PC-3 (cell line): ENCODE data around the gene IFI27L1. TPM values are rescaled to one million over a fixed set of nuclear protein-coding genes. Genes with fewer than 3 reads are reported as not detected.

ENCODE experiments used
- ATAC-seq: fragments of 200-7000 bp; cut with Tn5 transposase; 2 replicates; pipeline ENCODE4 v1.9.1; 2020; ENCODE audit warnings: mild to moderate bottlenecking, moderate library complexity
- BruUV-seq: library from RNA; stranded (reverse); fragments of 400-500 nt; replicated peaks from 2 replicates; lab custom pipeline; 2021; lab: Mats Ljungman, UMichigan
- CTCF ChIA-PET: fragments of 300-600 bp; sonication (Branson Sonifier 250); formaldehyde crosslinking; loops from one replicate; lab custom pipeline; 2022; ENCODE audit warnings: antibody characterized with exemption; lab: Charles Lee
- POLR2A ChIA-PET: fragments of 300-600 bp; sonication (Branson Sonifier 250); formaldehyde crosslinking; loops from one replicate; lab custom pipeline; 2022; ENCODE audit warnings: antibody characterized with exemption; ENCODE audit not compliant: unreplicated experiment; lab: Charles Lee
- DNase-seq: peaks from one replicate; pipeline ENCODE4 v3.0.0-alpha.2; 2015
- H2AFZ ChIP-seq: fragments of 300-600 bp; sonication (generic); 2 replicates; pipeline ENCODE4 v1.6.0; 2016; ENCODE audit warnings: antibody characterized with exemption, low read length
- H3F3A ChIP-seq: fragments of 300-600 bp; sonication (generic); one replicate; pipeline ENCODE4 v1.6.0; 2017; ENCODE audit warnings: antibody characterized with exemption, low read length, control low read depth, mild to moderate bottlenecking; ENCODE audit not compliant: unreplicated experiment
- H3K27ac ChIP-seq: fragments of 300-600 bp; sonication (generic); 2 replicates; pipeline ENCODE4 v1.5.1; 2016; ENCODE audit warnings: mild to moderate bottlenecking, low read length
- H3K27me3 ChIP-seq: fragments of 300-600 bp; sonication (generic); 2 replicates; pipeline ENCODE4 v1.6.1; 2016; ENCODE audit warnings: low read length, mixed read lengths
- H3K36me3 ChIP-seq: fragments of 300-600 bp; sonication (generic); 2 replicates; pipeline ENCODE4 v1.6.1; 2016; ENCODE audit warnings: low read depth, mixed run types, low read length, mixed read lengths
- H3K4me1 ChIP-seq: fragments of 300-600 bp; sonication (generic); 2 replicates; pipeline ENCODE4 v1.5.1; 2016; ENCODE audit warnings: low read length; ENCODE audit not compliant: insufficient read depth
- H3K4me2 ChIP-seq: fragments of 300-600 bp; sonication (generic); 2 replicates; pipeline ENCODE4 v1.6.0; 2016; ENCODE audit warnings: low read length
- H3K4me3 ChIP-seq: fragments of 300-600 bp; sonication (generic); 2 replicates; pipeline ENCODE4 v1.5.1; 2016; ENCODE audit warnings: mild to moderate bottlenecking, low read length, mixed read lengths
- H3K79me2 ChIP-seq: fragments of 300-600 bp; sonication (generic); 2 replicates; pipeline ENCODE4 v1.6.1; 2017; ENCODE audit warnings: low read length, mixed read lengths
- H3K9ac ChIP-seq: fragments of 300-600 bp; sonication (generic); 2 replicates; pipeline ENCODE4 v1.6.0; 2016; ENCODE audit warnings: mild to moderate bottlenecking, low read length
- H3K9me2 ChIP-seq: fragments of 300-600 bp; sonication (generic); replicated peaks from 2 replicates; pipeline ENCODE4 v1.6.1; 2016; ENCODE audit warnings: mixed run types, low read length, mixed read lengths
- H3K9me3 ChIP-seq: fragments of 300-600 bp; sonication (generic); 2 replicates; pipeline ENCODE4 v1.6.1; 2016; ENCODE audit warnings: low read length, mixed read lengths
- H4K20me1 ChIP-seq: fragments of 300-600 bp; sonication (generic); 2 replicates; pipeline ENCODE4 v1.6.1; 2016; ENCODE audit warnings: low read length, mixed read lengths
- CTCF ChIP-seq: fragments of 300-600 bp; sonication (generic); conservative IDR thresholded peaks from 2 replicates; pipeline ENCODE4 v1.5.1; 2017; ENCODE audit warnings: antibody characterized with exemption, low read depth, mild to moderate bottlenecking, low read length
- EZH2 ChIP-seq: fragments of 300-600 bp; sonication (generic); IDR thresholded peaks from one replicate; pipeline ENCODE4 v1.6.1; 2017; ENCODE audit warnings: antibody characterized with exemption, mild to moderate bottlenecking, low read length; ENCODE audit not compliant: unreplicated experiment
- EZH2phosphoT487 ChIP-seq: fragments of 300-600 bp; sonication (generic); IDR thresholded peaks from 2 replicates; pipeline ENCODE4 v1.6.1; 2018; ENCODE audit warnings: mild to moderate bottlenecking, antibody characterized with exemption, low read length, borderline replicate concordance
- intact Hi-C: fragments of 100-400 bp; cut with micrococcal nuclease; formaldehyde crosslinking; loops from 2 replicates; pipeline ENCODE4 v1.9.0; 2023
- total RNA-seq: library from RNA; depleted of rRNA; stranded (reverse); fragments of >200 nt; gene quantifications from 2 replicates; pipeline ENCODE4 v1.2.3, GENCODE V29; 2014

Gene IFI27L1
- total RNA-seq, 1 experiment from 2014 or later: 16.9 TPM

DNA sequence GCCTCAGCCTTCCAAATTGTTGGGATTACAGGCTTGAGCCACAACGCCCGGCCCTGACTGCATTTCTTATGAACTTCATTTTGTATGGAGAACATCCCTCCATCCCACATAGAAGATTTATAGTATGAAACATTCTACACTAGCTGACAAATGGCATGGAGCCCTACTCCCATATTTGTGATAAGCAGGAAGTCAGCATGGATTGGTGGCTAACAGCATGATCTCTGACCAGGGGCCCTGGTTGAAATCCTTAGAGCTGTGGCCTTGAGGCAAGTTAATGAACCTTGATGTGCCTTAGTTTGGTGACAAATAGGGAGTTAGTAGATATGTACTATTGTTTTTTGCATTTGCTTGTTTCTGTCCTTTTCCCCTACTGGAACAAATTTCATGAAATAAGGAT, 12.3 kb downstream of the IFI27L1 start:
- POLR2A ChIA-PET: no interaction called here
- TF ChIP-seq CTCF (no peak), EZH2 (no peak), EZH2phosphoT487 (no peak)
- no peak overlapping the region for H3K4me2 ChIP-seq
- no peaks in the 10 kb centered on the region for H3K9me3 ChIP-seq
- intact Hi-C loops: no loop called here
- H3K27me3 ChIP-seq: no peaks in the 10 kb centered on the region
- no peaks in the 10 kb centered on the region for H3K36me3 ChIP-seq
- no peak overlapping the region for H3K9ac ChIP-seq
- H3K4me3 ChIP-seq: no peak overlapping the region
- H3F3A ChIP-seq: no peaks in the 10 kb centered on the region
- DNase-seq (no peak), ATAC-seq (no peak)
- H3K79me2 ChIP-seq: no peaks in the 10 kb centered on the region
- peaks cover 11% of the 10 kb centered on the region for H3K4me1 ChIP-seq
- H3K9me2 ChIP-seq: no peaks in the 10 kb centered on the region
- BruUV-seq: no TSS peak
- CTCF ChIA-PET: no interaction called here
- H4K20me1 ChIP-seq: no peaks in the 10 kb centered on the region
- H2AFZ ChIP-seq: no peak overlapping the region
- H3K27ac ChIP-seq: no peak overlapping the region

GRCh38 chr14:94097091-94097490, 16.0 kb downstream of the IFI27L1 start:
- no peaks in the 10 kb centered on the region for H3F3A ChIP-seq
- ChIA-PET CTCF (no interaction called here), POLR2A (no interaction called here)
- intact Hi-C loops: no loop called here
- H3K27ac ChIP-seq: no peak overlapping the region
- TF ChIP-seq EZH2phosphoT487: no peak
- TF ChIP-seq CTCF: no peak
- TF ChIP-seq EZH2: no peak
- no TSS peak for BruUV-seq
- H3K4me3 ChIP-seq: no peak overlapping the region
- H3K4me1 ChIP-seq: no peaks in the 10 kb centered on the region
- H2AFZ ChIP-seq: no peak overlapping the region
- DNase-seq: no peak
- ATAC-seq: no peak
- no peaks in the 10 kb centered on the region for H3K36me3 ChIP-seq
- no peak overlapping the region for H3K9ac ChIP-seq
- no peaks in the 10 kb centered on the region for H3K27me3 ChIP-seq
- no peaks in the 10 kb centered on the region for H4K20me1 ChIP-seq
- no peaks in the 10 kb centered on the region for H3K9me2 ChIP-seq
- no peaks in the 10 kb centered on the region for H3K9me3 ChIP-seq
- H3K4me2 ChIP-seq: no peak overlapping the region
- no peaks in the 10 kb centered on the region for H3K79me2 ChIP-seq

- H3K36me3 ChIP-seq: no peaks in the 10 kb centered on the region
- H4K20me1 ChIP-seq: no peaks in the 10 kb centered on the region
- H3K4me1 ChIP-seq: no peaks in the 10 kb centered on the region
- H3K9me3 ChIP-seq: no peaks in the 10 kb centered on the region
- no peaks in the 10 kb centered on the region for H3K27me3 ChIP-seq
- POLR2A ChIA-PET: no interaction called here
- intact Hi-C loops: no loop called here
- DNase-seq (no peak), ATAC-seq (no peak)
- no peak overlapping the region for H2AFZ ChIP-seq
- CTCF ChIA-PET: no interaction called here
- H3K4me3 ChIP-seq: no peak overlapping the region
- no peak for TF ChIP-seq CTCF
- no peak for TF ChIP-seq EZH2
- TF ChIP-seq EZH2phosphoT487: no peak
- no peaks in the 10 kb centered on the region for H3K9me2 ChIP-seq
- no peak overlapping the region for H3K9ac ChIP-seq
- H3F3A ChIP-seq: no peaks in the 10 kb centered on the region
- no peak overlapping the region for H3K27ac ChIP-seq
- H3K4me2 ChIP-seq: no peak overlapping the region
- H3K79me2 ChIP-seq: no peaks in the 10 kb centered on the region
- BruUV-seq: no TSS peak
Measured at GRCh38 chr14:94098326-94098992, 17.3 kb downstream of the IFI27L1 start.
